ENCODE data around the gene TRAPPC12. TPM values are rescaled to one million over a fixed set of nuclear protein-coding genes. Genes with fewer than 3 reads are reported as not detected.

The TRAPPC12 gene
- total and polyA plus RNA-seq, 12 donors = 71.9 to 256 (median 89.6) TPM

DNA sequence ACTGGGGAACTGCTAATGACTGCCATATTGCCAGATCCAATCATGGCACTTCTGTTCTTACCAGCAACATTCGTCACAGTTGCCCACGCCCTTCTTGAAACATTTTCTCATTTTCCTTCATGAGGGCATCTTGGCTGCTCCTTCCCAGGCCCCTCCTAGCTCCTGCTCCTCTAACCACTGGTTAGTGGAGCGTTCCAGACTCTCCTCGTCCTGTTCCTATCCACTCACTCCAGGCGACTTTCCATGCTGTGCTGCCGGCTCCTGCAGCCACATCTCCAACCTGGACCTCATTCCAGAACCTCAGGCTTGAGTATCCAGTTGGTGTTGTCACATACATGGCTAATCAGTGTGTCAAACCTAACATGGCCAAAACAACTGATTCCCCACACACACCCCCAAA lies 141.1 kb downstream of the TRAPPC12 start:
- Histone ChIP-seq H3K4me1 (peaks cover 5 to 73% (median 61%) of the 10 kb centered on the region in 9 donors), H3K27me3 (no peaks in the 10 kb centered on the region), H3K9me3 (peaks cover 0 to 3% (median 0%) of the 10 kb centered on the region in 11 donors), H3K36me3 (peaks cover 0 to 15% (median 0%) of the 10 kb centered on the region in 9 donors), H3K27ac (peak overlapping the region in 5 of 10 donors; percentile 4 to 69 (median 16)), H3K4me3 (no peak overlapping the region)
- no peak for ATAC-seq
- WGBS, 2 donors = 95 to 97% methylated on average over 6 of the region's 6 CpGs
- DNase-seq = no peak
- intact Hi-C loops (cut with DNase I) = loop anchor here in 1 of 10 donors (2.0 kb wide), 1 partner anchor 38 kb away; no protein-coding TSS in a partner anchor
- TF ChIP-seq, protein P1, sequence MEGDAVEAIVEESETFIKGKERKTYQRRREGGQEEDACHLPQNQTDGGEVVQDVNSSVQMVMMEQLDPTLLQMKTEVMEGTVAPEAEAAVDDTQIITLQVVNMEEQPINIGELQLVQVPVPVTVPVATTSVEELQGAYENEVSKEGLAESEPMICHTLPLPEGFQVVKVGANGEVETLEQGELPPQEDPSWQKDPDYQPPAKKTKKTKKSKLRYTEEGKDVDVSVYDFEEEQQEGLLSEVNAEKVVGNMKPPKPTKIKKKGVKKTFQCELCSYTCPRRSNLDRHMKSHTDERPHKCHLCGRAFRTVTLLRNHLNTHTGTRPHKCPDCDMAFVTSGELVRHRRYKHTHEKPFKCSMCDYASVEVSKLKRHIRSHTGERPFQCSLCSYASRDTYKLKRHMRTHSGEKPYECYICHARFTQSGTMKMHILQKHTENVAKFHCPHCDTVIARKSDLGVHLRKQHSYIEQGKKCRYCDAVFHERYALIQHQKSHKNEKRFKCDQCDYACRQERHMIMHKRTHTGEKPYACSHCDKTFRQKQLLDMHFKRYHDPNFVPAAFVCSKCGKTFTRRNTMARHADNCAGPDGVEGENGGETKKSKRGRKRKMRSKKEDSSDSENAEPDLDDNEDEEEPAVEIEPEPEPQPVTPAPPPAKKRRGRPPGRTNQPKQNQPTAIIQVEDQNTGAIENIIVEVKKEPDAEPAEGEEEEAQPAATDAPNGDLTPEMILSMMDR (IDR thresholded peaks at IDR 0.05) = no peak

DNA sequence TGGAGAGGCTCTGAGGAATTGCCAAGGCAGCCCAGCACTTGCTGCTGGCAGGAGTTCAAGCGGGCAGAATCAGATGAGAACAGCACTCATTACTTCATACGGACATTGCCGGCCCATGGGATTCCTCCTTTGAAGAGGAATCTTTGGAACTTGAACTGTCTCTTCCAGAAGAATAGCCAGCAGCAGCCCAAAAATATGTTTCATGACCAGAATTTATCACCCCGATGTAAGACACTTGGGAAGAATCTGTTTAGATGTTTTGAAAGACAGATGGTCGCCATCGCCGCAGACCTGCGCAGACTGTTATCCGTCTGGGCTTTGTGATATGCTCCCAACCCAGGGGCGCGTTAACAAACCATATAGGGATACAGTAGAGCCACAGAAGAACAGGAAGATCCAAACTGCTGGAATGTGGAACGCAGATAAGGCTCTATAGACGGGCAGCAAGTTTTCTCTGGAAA lies 143.5 kb downstream of the TRAPPC12 start:
- intact Hi-C loops (cut with DNase I) = no loop called here
- no peaks in the 10 kb centered on the region for H3K9me3 ChIP-seq
- ATAC-seq (no peak), DNase-seq (no peak)
- H3K4me1 ChIP-seq = peaks cover 5 to 63% (median 53%) of the 10 kb centered on the region in 9 donors
- H3K36me3 ChIP-seq = no peaks in the 10 kb centered on the region
- TF ChIP-seq, protein P1 (IDR thresholded peaks at IDR 0.05) = no peak
- no peaks in the 10 kb centered on the region for H3K27me3 ChIP-seq
- H3K4me3 ChIP-seq = peak overlapping the region in 1 of 10 donors; percentile 18
- 31 to 40% methylated on average over 13 of the region's 13 CpGs for WGBS, 2 donors
- peak overlapping the region in 9 of 10 donors; percentile 9 to 86 (median 66) for H3K27ac ChIP-seq

DNA sequence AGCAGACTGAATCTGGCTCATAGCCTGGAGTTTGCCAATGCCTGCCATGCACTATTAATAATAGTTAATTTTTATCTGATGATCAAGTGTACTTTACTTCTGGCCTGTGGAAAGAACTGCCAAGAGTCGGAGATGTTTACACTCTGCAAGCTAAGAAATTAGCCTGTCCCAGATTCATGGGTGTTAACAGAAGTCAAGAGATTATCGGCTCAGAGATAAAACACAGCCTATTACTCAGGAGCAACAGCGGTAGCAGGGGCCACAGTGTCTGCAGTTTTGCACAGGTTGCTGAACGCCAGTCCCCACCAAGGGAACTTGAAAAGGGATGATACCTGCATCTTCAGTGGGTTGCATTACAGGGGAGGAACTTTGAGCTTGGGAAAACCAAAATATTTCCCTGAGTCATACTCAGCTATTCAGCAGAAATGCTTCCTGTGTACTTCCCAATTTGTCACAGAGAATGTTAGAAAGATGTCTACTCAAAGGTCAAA lies 144.1 kb downstream of the TRAPPC12 start:
- 21 to 41% methylated on average over 4 of the region's 4 CpGs for WGBS, 2 donors
- Histone ChIP-seq H3K36me3 (no peaks in the 10 kb centered on the region), H3K4me3 (no peak overlapping the region), H3K4me1 (peaks cover 5 to 61% (median 51%) of the 10 kb centered on the region in 9 donors), H3K27me3 (no peaks in the 10 kb centered on the region), H3K9me3 (no peaks in the 10 kb centered on the region), H3K27ac (peak overlapping the region in 9 of 10 donors; percentile 31 to 86 (median 66))
- intact Hi-C loops (cut with DNase I) = no loop called here
- no peak for ATAC-seq
- TF ChIP-seq, protein P1 (IDR thresholded peaks at IDR 0.05) = no peak
- DNase-seq = no peak

- Histone ChIP-seq H3K9me3 (no peaks in the 10 kb centered on the region), H3K27me3 (no peaks in the 10 kb centered on the region), H3K4me1 (peaks cover 5 to 36% (median 30%) of the 10 kb centered on the region in 9 donors), H3K27ac (no peak overlapping the region), H3K36me3 (peaks cover 0 to 16% (median 0%) of the 10 kb centered on the region in 9 donors), H3K4me3 (no peak overlapping the region)
- ATAC-seq = peak in 1 of 8 donors; percentile 20
- TF ChIP-seq, protein P1 (IDR thresholded peaks at IDR 0.05) = no peak
- WGBS, 2 donors = 94 to 96% methylated on average over 20 to 22 of the region's 22 CpGs
- intact Hi-C loops (cut with DNase I) = no loop called here
- no peak for DNase-seq
Measured at GRCh38 chr2:3526871-3527270, 147.4 kb downstream of the TRAPPC12 start.

Data from heart right ventricle (tissue), 16 donors.